ENCODE measurements around the gene CACNA1H.
"Not testable (repeated sequence)": the region's sequence is repeated elsewhere in the genome, so short reads cannot be mapped to it uniquely, and the experiment has no call there.

Gene CACNA1H

GRCh38 chr16:1249031-1249755 lies 96.3 kb downstream of the CACNA1H start:
- DNase-seq (ENCODE audit: low read depth): not testable (repeated sequence)

- not testable (repeated sequence) for DNase-seq (ENCODE audit: low read depth)
These were observed 100.9 kb downstream of the CACNA1H start for GRCh38 chr16:1253701-1254364.

GRCh38 chr16:1254821-1255220 lies 101.9 kb downstream of the CACNA1H start:
- not testable (repeated sequence) for DNase-seq (ENCODE audit: low read depth)

GRCh38 chr16:1255276-1256122 lies 102.6 kb downstream of the CACNA1H start, which contains the start of gene TPSD1:
TSS of gene TPSD1 (plus strand) at chr16:1256069. CDS start at chr16:1256281, 212 bp downstream.
- not testable (repeated sequence) for DNase-seq (ENCODE audit: low read depth)

- DNase-seq (ENCODE audit: low read depth): not testable (repeated sequence)
These were observed 103.5 kb downstream of the CACNA1H start for GRCh38 chr16:1256296-1256873.

- no peak for DNase-seq (ENCODE audit: low read depth)
These were observed 104.0 kb downstream of the CACNA1H start for GRCh38 chr16:1256874-1257322.

- DNase-seq (ENCODE audit: low read depth): no peak
These were observed 104.8 kb downstream of the CACNA1H start for GRCh38 chr16:1257561-1258224.

- DNase-seq (ENCODE audit: low read depth): no peak
These were observed 105.3 kb downstream of the CACNA1H start for GRCh38 chr16:1258225-1258600.

GRCh38 chr16:1258906-1259759 lies 106.2 kb downstream of the CACNA1H start:
- DNase-seq (ENCODE audit: low read depth): no peak

- no peak for DNase-seq (ENCODE audit: low read depth)
These were observed 106.8 kb downstream of the CACNA1H start for GRCh38 chr16:1259760-1260068.

- no peak for DNase-seq (ENCODE audit: low read depth)
These were observed 107.3 kb downstream of the CACNA1H start for GRCh38 chr16:1260101-1260680.

GRCh38 chr16:1261131-1261892 lies 108.4 kb downstream of the CACNA1H start:
- DNase-seq (ENCODE audit: low read depth): no peak

GRCh38 chr16:1262210-1262845 lies 109.4 kb downstream of the CACNA1H start:
- no peak for DNase-seq (ENCODE audit: low read depth)

- DNase-seq (ENCODE audit: low read depth): no peak
These were observed 109.9 kb downstream of the CACNA1H start for GRCh38 chr16:1262846-1263221.

GRCh38 chr16:1263591-1264344 lies 110.9 kb downstream of the CACNA1H start:
- no peak for DNase-seq (ENCODE audit: low read depth)

GRCh38 chr16:1264345-1265089 lies 111.6 kb downstream of the CACNA1H start:
- DNase-seq (ENCODE audit: low read depth): no peak

GRCh38 chr16:1265090-1265630 lies 112.3 kb downstream of the CACNA1H start:
- DNase-seq (ENCODE audit: low read depth): no peak
